ENCODE measurements around the gene TMEM272. TPM values are rescaled to one million over a fixed set of nuclear protein-coding genes. Genes with fewer than 3 reads are reported as not detected.

Gene TMEM272
- total and polyA plus RNA-seq, 12 donors: 0.03 to 0.17 (median 0.05) TPM; not detected in 9

GRCh38 chr13:51862957-51863356, 18.0 kb upstream of the TMEM272 start:
- Histone ChIP-seq H3K27ac (no peak overlapping the region), H3K4me1 (replicated peaks in 1 of 2) (no peaks in the 10 kb centered on the region), H3K9me3 (replicated peaks in 1 of 3) (no peaks in the 10 kb centered on the region), H3K4me3 (no peak overlapping the region), H3K27me3 (no peaks in the 10 kb centered on the region), H3K36me3 (replicated peaks in 1 of 2) (no peaks in the 10 kb centered on the region)
- no peak for DNase-seq
- TF ChIP-seq POLR2A (IDR thresholded peaks at IDR 0.05): no peak
- intact Hi-C loops (cut with DNase I): no loop called here
- WGBS, 4 donors: 63 to 79% (median 68%) methylated on average over 7 of the region's 7 CpGs

- H3K9me3 ChIP-seq (replicated peaks in 1 of 3): no peaks in the 10 kb centered on the region
- H3K27me3 ChIP-seq: no peaks in the 10 kb centered on the region
- TF ChIP-seq, protein P1, sequence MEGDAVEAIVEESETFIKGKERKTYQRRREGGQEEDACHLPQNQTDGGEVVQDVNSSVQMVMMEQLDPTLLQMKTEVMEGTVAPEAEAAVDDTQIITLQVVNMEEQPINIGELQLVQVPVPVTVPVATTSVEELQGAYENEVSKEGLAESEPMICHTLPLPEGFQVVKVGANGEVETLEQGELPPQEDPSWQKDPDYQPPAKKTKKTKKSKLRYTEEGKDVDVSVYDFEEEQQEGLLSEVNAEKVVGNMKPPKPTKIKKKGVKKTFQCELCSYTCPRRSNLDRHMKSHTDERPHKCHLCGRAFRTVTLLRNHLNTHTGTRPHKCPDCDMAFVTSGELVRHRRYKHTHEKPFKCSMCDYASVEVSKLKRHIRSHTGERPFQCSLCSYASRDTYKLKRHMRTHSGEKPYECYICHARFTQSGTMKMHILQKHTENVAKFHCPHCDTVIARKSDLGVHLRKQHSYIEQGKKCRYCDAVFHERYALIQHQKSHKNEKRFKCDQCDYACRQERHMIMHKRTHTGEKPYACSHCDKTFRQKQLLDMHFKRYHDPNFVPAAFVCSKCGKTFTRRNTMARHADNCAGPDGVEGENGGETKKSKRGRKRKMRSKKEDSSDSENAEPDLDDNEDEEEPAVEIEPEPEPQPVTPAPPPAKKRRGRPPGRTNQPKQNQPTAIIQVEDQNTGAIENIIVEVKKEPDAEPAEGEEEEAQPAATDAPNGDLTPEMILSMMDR (IDR thresholded peaks at IDR 0.05): no peak
- no peak for TF ChIP-seq POLR2A (IDR thresholded peaks at IDR 0.05)
- H3K27ac ChIP-seq: no peak within 1 kb of the TSS
- no peaks in the 10 kb centered on the region for H3K4me1 ChIP-seq (replicated peaks in 1 of 2)
- 73 to 84% (median 82%) methylated on average over 5 of the region's 5 CpGs for WGBS, 4 donors
- no peak for DNase-seq
- intact Hi-C loops (cut with DNase I): no loop called here
- no peaks in the 10 kb centered on the region for H3K36me3 ChIP-seq (replicated peaks in 1 of 2)
- H3K4me3 ChIP-seq: no peak within 1 kb of the TSS
Observed at GRCh38 chr13:51861723-51862300, 16.8 kb upstream of the TMEM272 start, which contains the start of gene CCDC70. Gene CCDC70 (plus strand): TSS chr13:51861969. CDS start chr13:51865412, 3,443 bp downstream.

DNA sequence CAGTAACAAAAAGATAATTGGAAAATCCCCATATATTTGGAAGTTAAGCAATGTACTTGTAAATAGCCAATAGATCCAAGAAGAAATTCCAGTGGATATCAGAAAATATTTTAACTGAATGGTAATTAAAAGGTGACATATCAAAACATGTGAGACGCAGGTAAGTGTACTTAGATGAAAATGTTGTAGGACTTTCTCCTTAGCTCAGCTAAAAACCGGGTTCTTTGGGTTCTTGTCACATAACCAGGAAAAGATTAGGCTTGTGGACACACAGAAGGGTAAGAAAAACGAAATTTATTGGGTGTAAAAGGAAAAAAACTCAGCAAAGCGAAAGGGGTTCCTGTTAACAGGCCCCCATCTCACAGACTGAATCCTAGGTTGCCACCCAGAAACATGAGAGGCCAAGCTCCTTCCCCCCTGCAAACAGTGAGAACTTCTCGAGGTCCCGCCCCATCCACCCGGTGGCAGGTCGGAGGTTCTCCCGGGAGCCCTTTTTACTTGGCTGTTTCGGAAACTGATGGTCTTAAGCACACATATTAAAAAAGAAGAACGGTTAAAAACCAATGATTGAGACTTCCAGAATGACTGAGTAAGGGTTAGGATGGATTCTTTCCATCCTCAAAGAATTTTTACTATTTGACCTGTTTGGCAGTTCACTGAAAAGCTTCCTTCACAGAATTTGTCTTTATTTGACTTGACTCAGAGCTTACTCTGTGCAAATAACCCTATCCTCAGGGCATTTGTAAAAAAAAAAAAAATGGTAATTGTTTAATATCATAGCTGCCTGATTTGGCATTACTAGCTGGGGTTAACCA, 13.7 kb upstream of the TMEM272 start:
- H3K9me3 ChIP-seq (replicated peaks in 1 of 3): no peaks in the 10 kb centered on the region
- DNase-seq: no peak
- no peak for TF ChIP-seq POLR2A (IDR thresholded peaks at IDR 0.05)
- TF ChIP-seq, protein P1 (IDR thresholded peaks at IDR 0.05): no peak
- H3K36me3 ChIP-seq (replicated peaks in 1 of 2): no peaks in the 10 kb centered on the region
- no peak overlapping the region for H3K4me3 ChIP-seq
- no peak overlapping the region for H3K27ac ChIP-seq
- no peaks in the 10 kb centered on the region for H3K4me1 ChIP-seq (replicated peaks in 1 of 2)
- H3K27me3 ChIP-seq: no peaks in the 10 kb centered on the region
- 45 to 57% (median 52%) methylated on average over 11 of the region's 11 CpGs for WGBS, 4 donors
- intact Hi-C loops (cut with DNase I): no loop called here

DNA sequence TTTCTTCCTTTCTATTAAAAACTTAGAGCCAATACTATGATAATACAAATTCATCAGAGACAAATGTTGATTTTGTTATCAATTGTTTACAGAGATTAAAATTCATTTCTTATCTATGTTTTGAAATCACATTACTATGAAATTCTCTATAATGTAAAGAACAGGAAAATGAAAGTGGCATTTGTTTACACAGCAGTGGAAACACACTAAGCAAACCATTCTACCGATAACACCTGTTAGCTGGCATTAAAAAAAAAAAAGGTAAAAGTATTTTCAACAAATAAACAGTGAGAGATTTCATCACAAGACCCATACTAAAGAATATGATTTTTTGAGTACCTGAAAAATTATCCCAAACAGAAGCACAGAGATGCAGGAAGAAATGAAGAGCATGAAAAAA, 12.0 kb upstream of the TMEM272 start:
- DNase-seq: no peak
- no peaks in the 10 kb centered on the region for H3K4me1 ChIP-seq (replicated peaks in 1 of 2)
- no peaks in the 10 kb centered on the region for H3K9me3 ChIP-seq (replicated peaks in 1 of 3)
- H3K27ac ChIP-seq: no peak overlapping the region
- TF ChIP-seq POLR2A (IDR thresholded peaks at IDR 0.05): no peak
- TF ChIP-seq, protein P1 (IDR thresholded peaks at IDR 0.05): no peak
- whole genome bisulfite sequencing, 4 donors: 87 to 95% (median 91%) methylated on average over 1 of the region's 1 CpG
- H3K4me3 ChIP-seq: no peak overlapping the region
- H3K36me3 ChIP-seq (replicated peaks in 1 of 2): no peaks in the 10 kb centered on the region
- no peaks in the 10 kb centered on the region for H3K27me3 ChIP-seq
- intact Hi-C loops (cut with DNase I): no loop called here
